GM23338 (cell line): ENCODE measurements around the gene RABGAP1L. TPM values are rescaled to one million over a fixed set of nuclear protein-coding genes. Genes with fewer than 3 reads are reported as not detected.

Experiments used
- ATAC-seq: fragments of 200-7000 bp; cut with Tn5 transposase; 3 replicates; pipeline ENCODE4 v1.9.1; 2020
- DNase-seq: peaks from one replicate; pipeline ENCODE4 v3.0.0-alpha.2; 2015; ENCODE audit warnings: low spot score
- H2AFZ ChIP-seq: fragments of 200-600 bp; sonication (generic); 2 replicates; pipeline ENCODE4 v1.8.0; 2016; ENCODE audit warnings: antibody characterized with exemption, mild to moderate bottlenecking, moderate library complexity
- H3F3A ChIP-seq: fragments of 200-600 bp; sonication (generic); replicated peaks from 2 replicates; pipeline ENCODE4 v1.8.0; 2017; ENCODE audit warnings: antibody characterized with exemption, mixed run types, low read depth
- H3K27ac ChIP-seq: fragments of 200-600 bp; sonication (generic); 2 replicates; pipeline ENCODE4 v1.6.1; 2016; ENCODE audit warnings: low read depth
- H3K27me3 ChIP-seq: fragments of 200-600 bp; sonication (generic); 2 replicates; pipeline ENCODE4 v1.8.0; 2016; ENCODE audit warnings: mild to moderate bottlenecking, mixed run types, moderate library complexity; ENCODE audit not compliant: insufficient read depth
- H3K36me3 ChIP-seq: fragments of 200-600 bp; sonication (generic); 2 replicates; pipeline ENCODE4 v1.8.0; 2016; ENCODE audit warnings: mild to moderate bottlenecking; ENCODE audit not compliant: insufficient read depth
- H3K4me1 ChIP-seq: fragments of 200-600 bp; sonication (generic); 2 replicates; pipeline ENCODE4 v1.8.0; 2016; ENCODE audit warnings: mild to moderate bottlenecking, moderate library complexity; ENCODE audit not compliant: insufficient read depth
- H3K4me2 ChIP-seq: fragments of 200-600 bp; sonication (generic); 2 replicates; pipeline ENCODE4 v1.7.1; 2017; ENCODE audit warnings: mixed run types
- H3K4me3 ChIP-seq: fragments of 200-600 bp; sonication (generic); 2 replicates; pipeline ENCODE4 v1.6.1; 2016; ENCODE audit warnings: mixed run types
- H3K79me2 ChIP-seq: fragments of 200-600 bp; sonication (generic); replicated peaks from 2 replicates; pipeline ENCODE4 v1.8.0; 2017; ENCODE audit warnings: mild to moderate bottlenecking; ENCODE audit not compliant: insufficient read depth
- H3K9me2 ChIP-seq: fragments of 200-600 bp; sonication (generic); 2 replicates; pipeline ENCODE4 v1.8.0; 2017; ENCODE audit not compliant: insufficient read depth
- H4K20me1 ChIP-seq: fragments of 200-600 bp; sonication (generic); replicated peaks from 2 replicates; pipeline ENCODE4 v1.8.0; 2017; ENCODE audit warnings: mild to moderate bottlenecking; ENCODE audit not compliant: insufficient read depth
- H3K27ac Mint-ChIP-seq: 2 replicates; pipeline ENCODE4 v1.8.0; 2020; ENCODE audit warnings: inconsistent platforms, mild to moderate bottlenecking, moderate library complexity, mixed read lengths
- H3K27me3 Mint-ChIP-seq: 3 replicates; pipeline ENCODE4 v1.8.0; 2022; ENCODE audit warnings: low read depth, mild to moderate bottlenecking, moderate library complexity, mixed read lengths, inconsistent platforms; ENCODE audit not compliant: insufficient read depth, poor library complexity
- H3K36me3 Mint-ChIP-seq: 3 replicates; pipeline ENCODE4 v1.8.0; 2021; ENCODE audit warnings: low read depth, mild to moderate bottlenecking, inconsistent platforms, moderate library complexity, mixed read lengths
- H3K4me1 Mint-ChIP-seq: 3 replicates; pipeline ENCODE4 v1.8.0; 2020; ENCODE audit warnings: mild to moderate bottlenecking, inconsistent platforms, mixed read lengths
- H3K4me3 Mint-ChIP-seq: 3 replicates; pipeline ENCODE4 v1.8.0; 2021; ENCODE audit warnings: moderate library complexity, mild to moderate bottlenecking, inconsistent platforms, mixed read lengths
- H3K9me3 Mint-ChIP-seq: 3 replicates; pipeline ENCODE4 v1.8.0; 2020; ENCODE audit warnings: moderate library complexity, mild to moderate bottlenecking, inconsistent platforms, mixed read lengths
- CREB1 ChIP-seq: fragments of 250-450 bp; sonication (Bioruptor Pico); IDR thresholded peaks from 2 replicates; pipeline ENCODE4 v1.5.0; 2020; ENCODE audit warnings: low read depth, mild to moderate bottlenecking, moderate library complexity
- EZH2 ChIP-seq: fragments of 200-600 bp; sonication (generic); IDR thresholded peaks from one replicate; pipeline ENCODE4 v1.8.0; 2017; ENCODE audit warnings: antibody characterized with exemption, mild to moderate bottlenecking, low read depth; ENCODE audit not compliant: unreplicated experiment
- EZH2phosphoT487 ChIP-seq: fragments of 200-600 bp; sonication (generic); IDR thresholded peaks from one replicate; pipeline ENCODE4 v1.8.1; 2018; ENCODE audit warnings: antibody characterized with exemption; ENCODE audit not compliant: unreplicated experiment
- JUNB ChIP-seq: IDR thresholded peaks from one replicate; pipeline ENCODE4 v1.6.1; 2016; ENCODE audit warnings: antibody characterized with exemption; ENCODE audit not compliant: unreplicated experiment
- NANOG ChIP-seq: IDR thresholded peaks from 2 replicates; pipeline ENCODE4 v1.6.1; 2016; ENCODE audit warnings: antibody characterized with exemption, borderline replicate concordance
- POLR2AphosphoS5 ChIP-seq: IDR thresholded peaks from 2 replicates; pipeline ENCODE4 v1.6.1; 2016; ENCODE audit warnings: antibody characterized with exemption, low read depth
- STAT1 ChIP-seq: IDR thresholded peaks from one replicate; pipeline ENCODE4 v1.6.1; 2016; ENCODE audit warnings: antibody characterized with exemption; ENCODE audit not compliant: unreplicated experiment
- ZNF331 ChIP-seq: fragments of 250-450 bp; sonication (Bioruptor Pico); IDR thresholded peaks from 2 replicates; pipeline ENCODE4 v1.5.0; 2020; ENCODE audit warnings: low read depth, mild to moderate bottlenecking, moderate library complexity
- ZNF462 ChIP-seq: fragments of 250-450 bp; sonication (Bioruptor Pico); IDR thresholded peaks from 2 replicates; pipeline ENCODE4 v1.5.0; 2020; ENCODE audit warnings: mild to moderate bottlenecking, moderate library complexity
- polyA plus RNA-seq: library from polyadenylated mRNA; unstranded; fragments of >200 nt; fragmentation: Nextera tagmentation; extraction: Ambion mirVana; gene quantifications from 2 replicates; pipeline ENCODE4 v1.2.1, GENCODE V29; 2016
- total RNA-seq: library from RNA; depleted of rRNA; stranded (reverse); fragments of >200 nt; shearing (Covaris generic); gene quantifications from 2 replicates; pipeline ENCODE4 v1.2.3, GENCODE V29; 2014
- TF ChIP-seq, protein P1 (sequence below), 2 experiments: fragments of 200-600 bp in 1 of 2; sonication (generic) in 1 of 2; conservative IDR thresholded peaks; 2 replicates each; pipeline versions ENCODE4 v1.5.1 to v1.6.1; 2016 to 2017; ENCODE audit warnings: antibody characterized with exemption in 2 of 2, low read depth in 2 of 2, mild to moderate bottlenecking in 2 of 2, moderate library complexity in 1 of 2
- TF ChIP-seq, protein P2 (sequence below): IDR thresholded peaks from one replicate; pipeline ENCODE4 v1.6.1; 2018; ENCODE audit warnings: antibody characterized with exemption; ENCODE audit not compliant: unreplicated experiment

RABGAP1L gene
- total and polyA plus RNA-seq, 2 experiments from 2014 or later: 83.2 to 136 TPM

- no peak for TF ChIP-seq EZH2phosphoT487
- TF ChIP-seq ZNF462 (CRISPR knock-in tag): no peak
Observed at GRCh38 chr1:174149216-174149615, 10.1 kb upstream of the RABGAP1L start (continued).

DNA sequence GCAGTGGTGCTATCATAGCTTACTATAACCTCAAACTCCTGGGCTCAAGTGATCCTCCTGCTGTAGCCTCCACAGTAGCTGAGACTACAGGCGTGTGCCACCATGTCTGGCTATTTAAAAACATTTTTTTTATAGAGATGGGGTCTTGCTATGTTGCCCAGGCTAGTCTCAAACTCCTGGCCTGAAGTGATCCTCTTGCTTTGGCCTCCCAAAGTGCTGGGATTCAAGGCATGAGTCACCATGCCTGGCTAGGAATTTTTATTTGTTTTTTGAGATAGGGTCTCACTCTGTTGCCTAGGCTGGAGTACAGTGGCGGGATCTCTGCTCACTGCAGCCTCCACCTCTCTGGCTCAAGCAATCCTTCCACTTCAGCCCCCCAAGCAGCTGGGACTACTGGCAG lies 8.8 kb upstream of the RABGAP1L start:
- no peak overlapping the region for H3K27ac ChIP-seq
- no peak overlapping the region for H2AFZ ChIP-seq
- DNase-seq (no peak), ATAC-seq (no peak)
- H3K27me3 ChIP-seq: no peaks in the 10 kb centered on the region
- no peak overlapping the region for H3K4me2 ChIP-seq
- H3K36me3 Mint-ChIP-seq: peaks cover 6% of the 10 kb centered on the region; the same call in 2 of the 3 replicates
- no peaks in the 10 kb centered on the region for H3K4me1 ChIP-seq
- peaks cover 15% of the 10 kb centered on the region for H3K9me3 Mint-ChIP-seq
- no peaks in the 10 kb centered on the region for H3K79me2 ChIP-seq
- H3K36me3 ChIP-seq: no peaks in the 10 kb centered on the region; the same call in 1 of the 2 replicates
- no peaks in the 10 kb centered on the region; the same call in 2 of the 3 replicates for H3K4me1 Mint-ChIP-seq
- H3K9me2 ChIP-seq: no peaks in the 10 kb centered on the region
- peaks cover 2% of the 10 kb centered on the region for H3K27me3 Mint-ChIP-seq
- H4K20me1 ChIP-seq: no peaks in the 10 kb centered on the region
- no peak overlapping the region for H3K4me3 ChIP-seq
- no peak overlapping the region for H3K27ac Mint-ChIP-seq
- no peak overlapping the region for H3K4me3 Mint-ChIP-seq
- no peaks in the 10 kb centered on the region for H3F3A ChIP-seq
- no peak for TF ChIP-seq ZNF331 (CRISPR knock-in tag)
- no peak for TF ChIP-seq JUNB
- no peak for TF ChIP-seq STAT1
- TF ChIP-seq CREB1: no peak
- TF ChIP-seq, protein P1, sequence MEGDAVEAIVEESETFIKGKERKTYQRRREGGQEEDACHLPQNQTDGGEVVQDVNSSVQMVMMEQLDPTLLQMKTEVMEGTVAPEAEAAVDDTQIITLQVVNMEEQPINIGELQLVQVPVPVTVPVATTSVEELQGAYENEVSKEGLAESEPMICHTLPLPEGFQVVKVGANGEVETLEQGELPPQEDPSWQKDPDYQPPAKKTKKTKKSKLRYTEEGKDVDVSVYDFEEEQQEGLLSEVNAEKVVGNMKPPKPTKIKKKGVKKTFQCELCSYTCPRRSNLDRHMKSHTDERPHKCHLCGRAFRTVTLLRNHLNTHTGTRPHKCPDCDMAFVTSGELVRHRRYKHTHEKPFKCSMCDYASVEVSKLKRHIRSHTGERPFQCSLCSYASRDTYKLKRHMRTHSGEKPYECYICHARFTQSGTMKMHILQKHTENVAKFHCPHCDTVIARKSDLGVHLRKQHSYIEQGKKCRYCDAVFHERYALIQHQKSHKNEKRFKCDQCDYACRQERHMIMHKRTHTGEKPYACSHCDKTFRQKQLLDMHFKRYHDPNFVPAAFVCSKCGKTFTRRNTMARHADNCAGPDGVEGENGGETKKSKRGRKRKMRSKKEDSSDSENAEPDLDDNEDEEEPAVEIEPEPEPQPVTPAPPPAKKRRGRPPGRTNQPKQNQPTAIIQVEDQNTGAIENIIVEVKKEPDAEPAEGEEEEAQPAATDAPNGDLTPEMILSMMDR (conservative IDR thresholded peaks at IDR 0.05; ENCODE audit: low read depth in 2 of 2): no peak
- TF ChIP-seq EZH2: no peak
- TF ChIP-seq, protein P2, sequence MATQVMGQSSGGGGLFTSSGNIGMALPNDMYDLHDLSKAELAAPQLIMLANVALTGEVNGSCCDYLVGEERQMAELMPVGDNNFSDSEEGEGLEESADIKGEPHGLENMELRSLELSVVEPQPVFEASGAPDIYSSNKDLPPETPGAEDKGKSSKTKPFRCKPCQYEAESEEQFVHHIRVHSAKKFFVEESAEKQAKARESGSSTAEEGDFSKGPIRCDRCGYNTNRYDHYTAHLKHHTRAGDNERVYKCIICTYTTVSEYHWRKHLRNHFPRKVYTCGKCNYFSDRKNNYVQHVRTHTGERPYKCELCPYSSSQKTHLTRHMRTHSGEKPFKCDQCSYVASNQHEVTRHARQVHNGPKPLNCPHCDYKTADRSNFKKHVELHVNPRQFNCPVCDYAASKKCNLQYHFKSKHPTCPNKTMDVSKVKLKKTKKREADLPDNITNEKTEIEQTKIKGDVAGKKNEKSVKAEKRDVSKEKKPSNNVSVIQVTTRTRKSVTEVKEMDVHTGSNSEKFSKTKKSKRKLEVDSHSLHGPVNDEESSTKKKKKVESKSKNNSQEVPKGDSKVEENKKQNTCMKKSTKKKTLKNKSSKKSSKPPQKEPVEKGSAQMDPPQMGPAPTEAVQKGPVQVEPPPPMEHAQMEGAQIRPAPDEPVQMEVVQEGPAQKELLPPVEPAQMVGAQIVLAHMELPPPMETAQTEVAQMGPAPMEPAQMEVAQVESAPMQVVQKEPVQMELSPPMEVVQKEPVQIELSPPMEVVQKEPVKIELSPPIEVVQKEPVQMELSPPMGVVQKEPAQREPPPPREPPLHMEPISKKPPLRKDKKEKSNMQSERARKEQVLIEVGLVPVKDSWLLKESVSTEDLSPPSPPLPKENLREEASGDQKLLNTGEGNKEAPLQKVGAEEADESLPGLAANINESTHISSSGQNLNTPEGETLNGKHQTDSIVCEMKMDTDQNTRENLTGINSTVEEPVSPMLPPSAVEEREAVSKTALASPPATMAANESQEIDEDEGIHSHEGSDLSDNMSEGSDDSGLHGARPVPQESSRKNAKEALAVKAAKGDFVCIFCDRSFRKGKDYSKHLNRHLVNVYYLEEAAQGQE: no peak
- no peak for TF ChIP-seq NANOG
- no peak for TF ChIP-seq POLR2AphosphoS5
